Measurements from ENCODE around the gene NDP. TPM values are rescaled to one million over a fixed set of nuclear protein-coding genes. Genes with fewer than 3 reads are reported as not detected.
A peak's percentile ranks its signal among the peaks of the same experiment; 100 is the strongest.

The NDP gene
- total RNA-seq, 1 donor from 2014 or later: not detected

DNA sequence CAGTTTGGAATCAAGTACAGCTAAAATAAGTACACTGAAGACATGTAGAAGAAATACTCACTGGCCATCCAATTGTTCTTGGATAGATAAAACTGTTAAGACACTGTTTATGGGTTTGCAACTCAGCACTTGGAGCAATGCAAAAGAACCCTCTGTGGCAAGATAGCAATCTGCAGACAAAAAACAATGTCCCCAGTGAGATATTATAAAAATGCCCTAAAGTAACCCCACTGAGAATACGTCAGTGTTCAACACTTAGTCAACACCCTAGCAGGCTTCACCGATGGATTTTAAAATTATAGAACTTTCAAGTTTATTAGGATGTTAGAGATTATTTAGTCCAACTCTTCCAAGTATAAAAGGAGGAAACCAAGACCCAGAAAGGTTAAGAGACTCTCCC is 47.5 kb upstream of the NDP start:
- Histone ChIP-seq H3K4me1 (ENCODE audit: insufficient read depth, low read length) (no peaks in the 10 kb centered on the region), H3K79me2 (ENCODE audit: insufficient read depth, low read length) (no peaks in the 10 kb centered on the region), H3K4me3 (ENCODE audit: insufficient read depth, low read depth, low read length) (no peak overlapping the region), H3K27me3 (ENCODE audit: insufficient read depth, low read length) (no peaks in the 10 kb centered on the region), H4K20me1 (ENCODE audit: insufficient read depth, low read length) (no peaks in the 10 kb centered on the region), H3K27ac (ENCODE audit: low read depth, low read length) (no peak overlapping the region), H2AFZ (ENCODE audit: low read depth, low read length) (no peak overlapping the region), H3K4me2 (ENCODE audit: low read length) (no peak overlapping the region), H3K9ac (ENCODE audit: low read length) (no peak overlapping the region), H3K36me3 (ENCODE audit: insufficient read depth, low read length) (no peaks in the 10 kb centered on the region), H3K9me3 (ENCODE audit: insufficient read depth, low read depth, low read length) (no peaks in the 10 kb centered on the region)
- peak; percentile 99 for FAIRE-seq
- DNase-seq (ENCODE audit: low read depth): no peak
- Mint-ChIP-seq H3K4me1 (ENCODE audit: low read depth, unreplicated experiment) (peaks cover 4% of the 10 kb centered on the region), H3K27ac (ENCODE audit: unreplicated experiment) (no peak overlapping the region), H3K27me3 (ENCODE audit: low read depth, unreplicated experiment) (no peaks in the 10 kb centered on the region), H3K9me3 (ENCODE audit: unreplicated experiment) (no peaks in the 10 kb centered on the region), H3K36me3 (ENCODE audit: low read depth, unreplicated experiment) (no peaks in the 10 kb centered on the region), H3K4me3 (ENCODE audit: unreplicated experiment) (no peak overlapping the region)
- TF ChIP-seq, protein P1, sequence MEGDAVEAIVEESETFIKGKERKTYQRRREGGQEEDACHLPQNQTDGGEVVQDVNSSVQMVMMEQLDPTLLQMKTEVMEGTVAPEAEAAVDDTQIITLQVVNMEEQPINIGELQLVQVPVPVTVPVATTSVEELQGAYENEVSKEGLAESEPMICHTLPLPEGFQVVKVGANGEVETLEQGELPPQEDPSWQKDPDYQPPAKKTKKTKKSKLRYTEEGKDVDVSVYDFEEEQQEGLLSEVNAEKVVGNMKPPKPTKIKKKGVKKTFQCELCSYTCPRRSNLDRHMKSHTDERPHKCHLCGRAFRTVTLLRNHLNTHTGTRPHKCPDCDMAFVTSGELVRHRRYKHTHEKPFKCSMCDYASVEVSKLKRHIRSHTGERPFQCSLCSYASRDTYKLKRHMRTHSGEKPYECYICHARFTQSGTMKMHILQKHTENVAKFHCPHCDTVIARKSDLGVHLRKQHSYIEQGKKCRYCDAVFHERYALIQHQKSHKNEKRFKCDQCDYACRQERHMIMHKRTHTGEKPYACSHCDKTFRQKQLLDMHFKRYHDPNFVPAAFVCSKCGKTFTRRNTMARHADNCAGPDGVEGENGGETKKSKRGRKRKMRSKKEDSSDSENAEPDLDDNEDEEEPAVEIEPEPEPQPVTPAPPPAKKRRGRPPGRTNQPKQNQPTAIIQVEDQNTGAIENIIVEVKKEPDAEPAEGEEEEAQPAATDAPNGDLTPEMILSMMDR (IDR thresholded peaks at IDR 0.05; ENCODE audit: insufficient read depth, low read depth, low read length): no peak
- no peak for TF ChIP-seq EZH2 (IDR thresholded peaks at IDR 0.05; ENCODE audit: insufficient read depth, low read length)

DNA sequence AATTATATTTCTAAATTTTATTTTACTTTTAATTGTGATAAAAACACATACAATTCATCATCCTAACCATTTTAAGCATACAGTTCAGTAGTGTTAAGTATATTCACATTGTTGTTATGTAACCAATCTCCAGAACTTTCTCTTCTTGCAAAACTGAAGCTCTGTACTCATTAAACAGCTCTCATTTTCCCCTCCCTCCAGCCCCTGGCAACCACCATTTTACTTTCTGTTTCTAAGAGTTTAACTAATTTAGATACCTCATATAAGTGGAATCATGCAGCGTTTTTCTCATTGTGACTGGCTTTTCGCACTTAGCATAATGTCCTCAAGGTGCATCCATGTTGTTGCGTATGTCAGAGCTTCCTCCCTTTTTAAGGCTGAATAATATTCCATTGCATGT is 46.7 kb upstream of the NDP start:
- Mint-ChIP-seq H3K4me1 (ENCODE audit: low read depth, unreplicated experiment) (no peaks in the 10 kb centered on the region), H3K36me3 (ENCODE audit: low read depth, unreplicated experiment) (no peaks in the 10 kb centered on the region), H3K9me3 (ENCODE audit: unreplicated experiment) (no peaks in the 10 kb centered on the region), H3K4me3 (ENCODE audit: unreplicated experiment) (no peak overlapping the region), H3K27me3 (ENCODE audit: low read depth, unreplicated experiment) (no peaks in the 10 kb centered on the region), H3K27ac (ENCODE audit: unreplicated experiment) (no peak overlapping the region)
- H3K9me3 ChIP-seq (ENCODE audit: insufficient read depth, low read depth, low read length): no peaks in the 10 kb centered on the region
- no peaks in the 10 kb centered on the region for H4K20me1 ChIP-seq (ENCODE audit: insufficient read depth, low read length)
- H3K36me3 ChIP-seq (ENCODE audit: insufficient read depth, low read length): no peaks in the 10 kb centered on the region
- no peak overlapping the region for H3K27ac ChIP-seq (ENCODE audit: low read depth, low read length)
- no peak for TF ChIP-seq EZH2 (IDR thresholded peaks at IDR 0.05; ENCODE audit: insufficient read depth, low read length)
- no peak overlapping the region for H3K9ac ChIP-seq (ENCODE audit: low read length)
- no peaks in the 10 kb centered on the region for H3K79me2 ChIP-seq (ENCODE audit: insufficient read depth, low read length)
- H3K27me3 ChIP-seq (ENCODE audit: insufficient read depth, low read length): no peaks in the 10 kb centered on the region
- H3K4me2 ChIP-seq (ENCODE audit: low read length): no peak overlapping the region
- no peak for FAIRE-seq
- no peak overlapping the region for H2AFZ ChIP-seq (ENCODE audit: low read depth, low read length)
- H3K4me3 ChIP-seq (ENCODE audit: insufficient read depth, low read depth, low read length): no peak overlapping the region
- no peak for DNase-seq (ENCODE audit: low read depth)
- no peaks in the 10 kb centered on the region for H3K4me1 ChIP-seq (ENCODE audit: insufficient read depth, low read length)

DNA sequence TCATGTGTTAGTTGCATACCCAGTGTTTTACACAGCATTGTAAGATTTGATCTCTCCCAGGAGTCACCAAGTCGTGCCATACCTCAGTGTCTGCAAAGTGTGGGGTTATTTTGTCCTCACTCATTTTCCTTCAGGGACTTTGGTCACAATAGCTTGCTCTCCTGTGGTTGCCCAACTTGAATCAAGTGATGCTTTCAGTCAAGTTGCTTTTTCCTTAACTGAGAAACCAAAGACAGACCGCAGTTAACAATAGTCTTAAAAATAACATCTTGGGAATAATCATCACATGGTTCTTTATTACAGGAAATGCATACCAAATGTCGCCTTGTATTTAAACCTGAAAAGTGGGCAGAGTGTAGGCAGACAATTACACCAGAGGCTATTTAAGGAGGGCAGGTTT is 44.5 kb upstream of the NDP start:
- Histone ChIP-seq H3K4me3 (ENCODE audit: insufficient read depth, low read depth, low read length) (no peak overlapping the region), H3K27ac (ENCODE audit: low read depth, low read length) (no peak overlapping the region), H3K36me3 (ENCODE audit: insufficient read depth, low read length) (no peaks in the 10 kb centered on the region), H3K9ac (ENCODE audit: low read length) (no peak overlapping the region), H4K20me1 (ENCODE audit: insufficient read depth, low read length) (no peaks in the 10 kb centered on the region), H3K4me1 (ENCODE audit: insufficient read depth, low read length) (no peaks in the 10 kb centered on the region), H3K4me2 (ENCODE audit: low read length) (no peak overlapping the region), H2AFZ (ENCODE audit: low read depth, low read length) (no peak overlapping the region), H3K27me3 (ENCODE audit: insufficient read depth, low read length) (no peaks in the 10 kb centered on the region), H3K79me2 (ENCODE audit: insufficient read depth, low read length) (no peaks in the 10 kb centered on the region), H3K9me3 (ENCODE audit: insufficient read depth, low read depth, low read length) (no peaks in the 10 kb centered on the region)
- no peak for DNase-seq (ENCODE audit: low read depth)
- H3K36me3 Mint-ChIP-seq (ENCODE audit: low read depth, unreplicated experiment): no peaks in the 10 kb centered on the region
- peaks cover 2% of the 10 kb centered on the region for H3K9me3 Mint-ChIP-seq (ENCODE audit: unreplicated experiment)
- no peaks in the 10 kb centered on the region for H3K27me3 Mint-ChIP-seq (ENCODE audit: low read depth, unreplicated experiment)
- no peak overlapping the region for H3K27ac Mint-ChIP-seq (ENCODE audit: unreplicated experiment)
- no peak overlapping the region for H3K4me3 Mint-ChIP-seq (ENCODE audit: unreplicated experiment)
- H3K4me1 Mint-ChIP-seq (ENCODE audit: low read depth, unreplicated experiment): peaks cover 2% of the 10 kb centered on the region
- no peak for TF ChIP-seq EZH2 (IDR thresholded peaks at IDR 0.05; ENCODE audit: insufficient read depth, low read length)
- TF ChIP-seq, protein P1 (IDR thresholded peaks at IDR 0.05; ENCODE audit: insufficient read depth, low read depth, low read length): no peak
- FAIRE-seq: no peak
